Amniotic epithelial cell (primary cell): Measurements from ENCODE around the gene AHRR.
"Not testable (repeated sequence)": the region's sequence is repeated elsewhere in the genome, so short reads cannot be mapped to it uniquely, and the experiment has no call there.

Source experiments
- DNase-seq: peaks from one replicate; pipeline ENCODE4 v3.0.0-alpha.2; 2010; ENCODE audit warnings: low read depth

Gene AHRR

GRCh38 chr5:396531-396961, 75.0 kb downstream of the AHRR start:
- no peak for DNase-seq

GRCh38 chr5:398141-398474, 76.6 kb downstream of the AHRR start:
- not testable (repeated sequence) for DNase-seq

- DNase-seq: no peak
These were observed 77.2 kb downstream of the AHRR start for GRCh38 chr5:398475-399295.

- DNase-seq: peak; percentile 68
These were observed 78.1 kb downstream of the AHRR start for GRCh38 chr5:399296-400281.

DNA sequence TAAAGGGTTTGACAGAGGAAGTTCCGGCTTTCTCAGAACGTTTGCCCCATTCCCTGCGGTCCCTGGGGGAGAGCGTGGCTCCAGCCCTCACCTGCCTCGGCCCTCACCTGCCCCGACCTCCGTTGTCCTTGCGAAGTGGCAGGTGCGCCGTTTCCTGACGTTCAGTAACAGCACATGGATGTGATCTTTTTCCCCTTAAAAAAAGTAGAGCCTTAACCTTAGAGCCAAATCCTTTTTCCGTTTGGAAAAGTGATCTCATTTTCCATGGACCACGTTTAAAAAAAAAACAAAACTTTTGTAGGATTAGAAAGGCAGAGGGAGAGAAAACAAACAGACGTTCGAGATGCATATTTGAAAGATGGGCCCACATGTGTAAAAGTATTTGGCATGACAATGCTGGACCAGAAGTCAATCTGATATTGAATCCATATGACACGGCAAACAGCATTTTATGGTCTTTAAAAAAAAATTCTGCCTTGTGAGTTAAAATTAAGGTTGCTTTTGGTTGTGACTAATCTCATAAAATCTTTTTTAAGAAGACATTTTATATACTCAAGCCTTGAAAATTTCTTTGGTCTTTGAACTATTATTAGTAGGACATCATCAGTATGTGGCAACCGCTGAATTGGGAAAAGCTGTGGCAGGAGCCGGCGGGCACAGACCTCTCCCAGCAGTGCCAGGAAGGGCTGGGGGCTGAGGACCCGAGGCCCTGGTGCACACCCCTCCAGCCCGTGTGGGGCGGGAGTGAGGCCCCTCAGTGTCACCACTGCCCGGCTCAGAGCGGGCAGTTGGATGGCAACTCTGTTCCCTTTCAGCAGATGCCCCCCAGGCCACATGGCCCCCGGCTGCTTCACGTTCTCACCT, 79.0 kb downstream of the AHRR start:
- no peak for DNase-seq

GRCh38 chr5:401146-402034, 79.9 kb downstream of the AHRR start:
- no peak for DNase-seq

GRCh38 chr5:402219-402614, 80.7 kb downstream of the AHRR start:
- DNase-seq: not testable (repeated sequence)

DNA sequence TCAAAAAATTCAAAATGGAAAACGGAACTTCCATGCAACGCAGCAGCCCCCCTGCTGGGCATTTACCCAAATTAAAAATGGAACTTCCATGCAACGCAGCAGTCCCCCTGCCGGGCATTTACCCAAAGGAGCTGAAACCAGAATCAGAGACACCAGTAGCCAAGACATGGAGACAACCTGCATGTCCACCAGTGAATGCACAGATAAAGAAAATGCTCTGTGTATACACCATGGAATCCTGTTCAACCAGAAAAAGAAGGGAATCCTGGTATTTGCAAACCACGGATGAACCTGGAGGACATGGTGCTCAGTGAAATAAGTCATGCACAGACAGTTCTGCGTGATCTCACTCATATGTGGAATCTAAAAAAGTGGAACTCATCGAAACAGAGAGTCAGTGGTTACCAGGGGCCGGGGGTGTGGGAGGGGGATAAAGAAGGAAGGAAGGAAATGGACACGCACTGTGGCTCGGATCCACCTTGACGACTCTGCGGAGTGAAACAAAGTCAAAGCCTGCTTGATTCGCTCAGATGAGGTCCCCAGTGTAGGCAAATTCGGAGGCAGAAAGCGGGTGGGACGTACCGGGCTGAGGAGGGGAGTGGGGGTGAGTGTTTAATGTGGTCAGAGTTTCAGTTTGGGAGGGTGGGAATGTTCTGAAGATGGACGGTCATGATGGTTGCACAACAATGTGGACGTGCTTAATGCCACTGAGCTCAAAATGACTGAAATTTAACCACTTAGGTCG, 81.3 kb downstream of the AHRR start:
- peak; percentile 90 for DNase-seq

GRCh38 chr5:403995-404394, 82.5 kb downstream of the AHRR start:
- DNase-seq: no peak

DNA sequence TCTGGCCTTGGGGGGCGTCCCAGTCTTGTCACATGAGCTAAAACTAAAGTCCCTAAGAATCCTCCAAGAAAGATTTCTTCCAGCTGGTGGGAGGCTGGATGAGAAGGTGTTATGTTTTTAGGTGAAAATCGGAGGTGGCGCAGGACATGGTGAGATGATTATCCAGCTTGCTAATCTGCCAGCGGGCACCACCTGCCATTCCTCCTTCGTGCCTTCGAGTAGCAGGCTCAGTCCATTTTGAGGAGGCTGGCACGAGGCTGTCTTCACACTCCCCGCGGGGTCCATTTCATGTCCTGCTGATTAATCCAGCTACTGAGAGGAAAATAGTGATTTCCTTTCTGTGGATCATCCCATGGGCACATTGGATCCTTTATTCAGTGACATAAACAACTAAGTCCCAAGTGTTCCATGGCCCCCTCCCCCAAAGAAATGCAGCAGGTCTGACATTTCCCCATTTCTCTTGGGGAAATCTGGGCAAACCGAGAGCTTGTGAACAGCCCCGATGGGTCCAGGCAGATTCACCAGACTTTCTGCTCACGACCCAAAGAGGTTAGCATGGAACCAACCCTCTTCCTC, 83.2 kb downstream of the AHRR start:
- DNase-seq: no peak

- no peak for DNase-seq
These were observed 83.9 kb downstream of the AHRR start for GRCh38 chr5:405421-405820.

DNA sequence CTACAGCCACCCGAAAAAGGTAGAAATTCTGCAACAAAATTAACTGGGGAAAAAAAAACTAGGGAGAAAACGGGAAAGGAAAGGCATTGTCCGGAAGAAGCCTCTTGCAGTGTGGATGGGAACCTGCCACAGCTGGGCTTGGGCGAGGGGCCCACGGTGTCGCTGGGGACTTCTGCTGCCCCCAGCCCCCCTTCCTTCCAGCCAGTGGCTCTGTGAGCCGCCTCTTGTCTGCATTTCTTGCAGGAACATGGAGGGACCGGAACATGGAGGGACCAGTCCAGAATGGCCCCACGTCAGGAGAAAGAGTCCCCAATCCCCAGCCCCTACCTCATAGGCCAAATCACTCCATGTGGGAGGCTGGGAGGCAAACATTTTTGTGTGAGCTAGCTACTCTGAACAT, 84.5 kb downstream of the AHRR start:
- no peak for DNase-seq

GRCh38 chr5:407051-407450, 85.5 kb downstream of the AHRR start:
- DNase-seq: no peak

DNA sequence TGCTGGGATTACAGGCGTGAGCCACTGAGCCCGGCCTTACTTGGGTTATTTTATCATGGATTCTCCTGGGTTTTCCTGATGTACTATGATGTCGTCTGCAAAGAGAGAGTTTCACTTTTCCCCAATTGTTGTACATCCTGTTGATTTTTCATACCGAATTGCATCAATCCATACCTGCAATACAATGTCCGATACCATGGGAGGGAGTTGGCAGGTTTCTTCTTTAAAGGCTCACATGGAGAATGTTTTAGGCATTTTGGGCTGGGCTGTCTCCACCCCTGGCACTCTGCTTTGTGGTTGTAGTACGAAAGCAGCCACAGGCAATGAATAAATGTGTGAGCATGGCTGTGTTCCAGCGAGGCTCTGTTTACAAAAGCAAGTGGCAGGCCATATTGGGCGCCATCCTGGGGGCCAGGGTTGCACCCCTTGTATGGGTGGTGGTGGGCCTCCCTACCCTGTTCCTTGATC, 86.3 kb downstream of the AHRR start:
- DNase-seq: no peak

GRCh38 chr5:410911-411517, 89.5 kb downstream of the AHRR start:
- DNase-seq: no peak

DNA sequence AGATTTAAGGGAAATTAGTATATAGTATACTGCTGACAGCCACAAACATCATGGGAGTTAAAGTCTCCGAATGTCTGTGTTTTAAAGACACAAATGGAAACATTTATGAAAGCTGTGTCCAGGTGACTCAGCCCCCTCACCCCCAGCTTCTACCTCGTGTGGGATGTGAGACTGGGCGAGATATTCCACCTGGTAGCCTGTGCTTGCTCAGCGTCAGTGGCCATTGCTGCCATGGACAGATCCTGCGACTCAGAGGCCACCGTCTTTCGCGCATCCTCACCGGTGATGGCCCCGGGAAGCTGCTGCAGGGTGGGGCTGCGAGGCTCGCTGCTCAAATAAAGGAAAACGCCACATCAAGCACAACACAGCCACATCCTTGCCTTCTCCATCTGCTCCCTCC, 90.2 kb downstream of the AHRR start:
- DNase-seq: no peak

- DNase-seq: peak; percentile 84
These were observed 93.7 kb downstream of the AHRR start for GRCh38 chr5:414991-415927.

GRCh38 chr5:415928-416635, 94.6 kb downstream of the AHRR start:
- DNase-seq: no peak
